Parathyroid adenoma (tissue), 2 donors: ENCODE results near the gene DHRS11.
A peak's percentile ranks its signal among the peaks of the same experiment; 100 is the strongest.

Experiments used
- H2AFZ ChIP-seq: fragments of 300-600 bp; sonication (generic); one replicate; pipeline ENCODE4 v1.7.0; 2017; ENCODE audit warnings: antibody characterized with exemption, mild to moderate bottlenecking
- H3K27ac ChIP-seq: fragments of 300-600 bp; sonication (generic); one replicate; pipeline ENCODE4 v1.7.0; 2017
- H3K27me3 ChIP-seq: fragments of 300-600 bp; sonication (generic); one replicate; pipeline ENCODE4 v1.7.0; 2017; ENCODE audit warnings: low read length; ENCODE audit not compliant: control insufficient read depth, insufficient read depth
- H3K36me3 ChIP-seq: fragments of 300-600 bp; sonication (generic); one replicate; pipeline ENCODE4 v1.7.0; 2017; ENCODE audit warnings: low read length; ENCODE audit not compliant: control insufficient read depth, insufficient read depth
- H3K4me1 ChIP-seq: fragments of 300-600 bp; sonication (generic); one replicate; pipeline ENCODE4 v1.7.0; 2017; ENCODE audit warnings: control low read depth
- H3K4me2 ChIP-seq: fragments of 300-600 bp; sonication (generic); one replicate; pipeline ENCODE4 v1.7.0; 2017; ENCODE audit warnings: low read length
- H3K4me3 ChIP-seq: fragments of 300-600 bp; sonication (generic); one replicate; pipeline ENCODE4 v1.7.0; 2017; ENCODE audit warnings: low read depth, low read length
- H3K79me2 ChIP-seq: fragments of 300-600 bp; sonication (generic); one replicate; pipeline ENCODE4 v1.7.0; 2017; ENCODE audit warnings: control low read depth
- H3K9ac ChIP-seq: fragments of 300-600 bp; sonication (generic); one replicate; pipeline ENCODE4 v1.7.0; 2017; ENCODE audit warnings: mild to moderate bottlenecking
- H3K9me3 ChIP-seq: fragments of 300-600 bp; sonication (generic); one replicate; pipeline ENCODE4 v1.7.0; 2017; ENCODE audit warnings: low read length; ENCODE audit not compliant: control insufficient read depth
- TF ChIP-seq, protein P1 (sequence below): fragments of 300-600 bp; sonication (generic); IDR thresholded peaks from one replicate; pipeline ENCODE4 v1.7.0; 2017; ENCODE audit warnings: antibody characterized with exemption, mild to moderate bottlenecking
- donor health status: primary hyperparathyroidism.

Gene DHRS11, protein sequence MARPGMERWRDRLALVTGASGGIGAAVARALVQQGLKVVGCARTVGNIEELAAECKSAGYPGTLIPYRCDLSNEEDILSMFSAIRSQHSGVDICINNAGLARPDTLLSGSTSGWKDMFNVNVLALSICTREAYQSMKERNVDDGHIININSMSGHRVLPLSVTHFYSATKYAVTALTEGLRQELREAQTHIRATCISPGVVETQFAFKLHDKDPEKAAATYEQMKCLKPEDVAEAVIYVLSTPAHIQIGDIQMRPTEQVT

DNA sequence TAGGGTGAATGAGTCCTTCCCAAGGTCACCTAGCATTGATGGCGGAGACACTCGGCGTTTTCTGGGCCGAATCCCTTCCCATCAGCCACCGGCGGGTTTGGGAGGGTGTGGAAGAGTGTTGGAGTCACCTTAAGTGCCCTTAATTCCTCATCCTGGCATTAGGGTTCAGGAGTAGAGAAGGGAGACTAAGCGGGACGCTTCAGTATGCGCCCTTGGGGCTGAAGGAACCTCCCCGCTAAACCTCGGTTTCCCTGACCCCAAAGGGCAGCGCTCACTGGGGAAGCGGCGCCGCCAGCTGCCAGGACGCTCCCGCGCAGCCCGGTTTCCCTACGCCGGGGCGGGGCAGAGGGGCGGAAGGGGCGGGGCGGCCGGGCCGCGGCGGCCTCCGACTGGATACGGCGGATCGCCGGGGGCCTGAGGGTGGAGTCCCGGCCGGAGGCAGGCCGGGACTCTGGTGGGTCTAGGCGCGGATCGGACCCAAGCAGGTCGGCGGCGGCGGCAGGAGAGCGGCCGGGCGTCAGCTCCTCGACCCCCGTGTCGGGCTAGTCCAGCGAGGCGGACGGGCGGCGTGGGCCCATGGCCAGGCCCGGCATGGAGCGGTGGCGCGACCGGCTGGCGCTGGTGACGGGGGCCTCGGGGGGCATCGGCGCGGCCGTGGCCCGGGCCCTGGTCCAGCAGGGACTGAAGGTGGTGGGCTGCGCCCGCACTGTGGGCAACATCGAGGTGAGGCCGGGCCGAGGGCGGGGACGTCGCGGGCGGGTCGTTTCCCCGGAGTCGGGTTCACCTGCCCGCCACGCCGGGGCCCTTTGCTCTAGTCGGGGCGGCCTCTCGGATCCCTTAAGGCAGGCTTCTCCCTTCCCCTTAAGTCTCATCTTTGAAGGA, at the start of gene DHRS11:
Gene DHRS11, plus strand, starts transcription at position 446 of the 882 bp plus-strand sequence. Its CDS starts 131 bp downstream, at position 577.
- Histone ChIP-seq H3K4me2 (peak within 1 kb of the TSS; percentile 89), H3K27ac (peak within 1 kb of the TSS; percentile 47), H3K4me3 (peak within 1 kb of the TSS; percentile 68), H3K9ac (peak within 1 kb of the TSS; percentile 61), H3K9me3 (no peaks in the 10 kb centered on the region), H3K79me2 (no peaks in the 10 kb centered on the region), H3K27me3 (no peaks in the 10 kb centered on the region), H3K36me3 (no peaks in the 10 kb centered on the region), H3K4me1 (peaks cover 5% of the 10 kb centered on the region), H2AFZ (peak within 1 kb of the TSS; percentile 89)
- TF ChIP-seq, protein P1, sequence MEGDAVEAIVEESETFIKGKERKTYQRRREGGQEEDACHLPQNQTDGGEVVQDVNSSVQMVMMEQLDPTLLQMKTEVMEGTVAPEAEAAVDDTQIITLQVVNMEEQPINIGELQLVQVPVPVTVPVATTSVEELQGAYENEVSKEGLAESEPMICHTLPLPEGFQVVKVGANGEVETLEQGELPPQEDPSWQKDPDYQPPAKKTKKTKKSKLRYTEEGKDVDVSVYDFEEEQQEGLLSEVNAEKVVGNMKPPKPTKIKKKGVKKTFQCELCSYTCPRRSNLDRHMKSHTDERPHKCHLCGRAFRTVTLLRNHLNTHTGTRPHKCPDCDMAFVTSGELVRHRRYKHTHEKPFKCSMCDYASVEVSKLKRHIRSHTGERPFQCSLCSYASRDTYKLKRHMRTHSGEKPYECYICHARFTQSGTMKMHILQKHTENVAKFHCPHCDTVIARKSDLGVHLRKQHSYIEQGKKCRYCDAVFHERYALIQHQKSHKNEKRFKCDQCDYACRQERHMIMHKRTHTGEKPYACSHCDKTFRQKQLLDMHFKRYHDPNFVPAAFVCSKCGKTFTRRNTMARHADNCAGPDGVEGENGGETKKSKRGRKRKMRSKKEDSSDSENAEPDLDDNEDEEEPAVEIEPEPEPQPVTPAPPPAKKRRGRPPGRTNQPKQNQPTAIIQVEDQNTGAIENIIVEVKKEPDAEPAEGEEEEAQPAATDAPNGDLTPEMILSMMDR: peak; percentile 25

DNA sequence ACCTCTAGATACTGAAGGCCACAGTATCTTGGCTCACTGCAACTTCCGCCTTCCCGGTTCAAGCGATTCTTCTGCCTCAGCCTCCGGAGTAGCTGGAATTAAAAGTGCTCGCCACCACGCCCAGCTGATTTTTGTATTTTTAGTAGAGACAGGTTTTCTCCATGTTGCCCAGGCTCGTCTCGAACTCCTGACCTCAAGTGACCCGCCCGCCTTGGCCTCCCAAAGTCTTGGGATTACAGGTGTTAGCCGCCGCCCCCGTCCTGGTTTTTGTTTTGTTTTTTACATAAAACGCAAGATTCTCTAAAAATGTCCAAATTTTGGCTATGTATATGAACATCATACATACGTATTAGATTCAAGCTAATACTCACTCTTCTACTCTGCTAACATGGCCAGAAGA, 48.9 kb upstream of the DHRS11 start:
- Histone ChIP-seq H3K27me3 (no peaks in the 10 kb centered on the region), H3K4me2 (no peak overlapping the region), H3K4me1 (peaks cover 21% of the 10 kb centered on the region), H3K36me3 (no peaks in the 10 kb centered on the region), H3K27ac (peak overlapping the region; percentile 100), H2AFZ (no peak overlapping the region), H3K4me3 (no peak overlapping the region), H3K9me3 (no peaks in the 10 kb centered on the region), H3K9ac (no peak overlapping the region), H3K79me2 (peaks cover 31% of the 10 kb centered on the region)
- TF ChIP-seq, protein P1: no peak

GRCh38 chr17:36544044-36544306, 47.7 kb upstream of the DHRS11 start:
- peaks cover 40% of the 10 kb centered on the region for H3K79me2 ChIP-seq
- H3K27me3 ChIP-seq: no peaks in the 10 kb centered on the region
- peak overlapping the region; percentile 98 for H2AFZ ChIP-seq
- H3K9me3 ChIP-seq: no peaks in the 10 kb centered on the region
- peak overlapping the region; percentile 100 for H3K4me3 ChIP-seq
- H3K36me3 ChIP-seq: no peaks in the 10 kb centered on the region
- peak overlapping the region; percentile 96 for H3K4me2 ChIP-seq
- TF ChIP-seq, protein P1: peak; percentile 12
- H3K27ac ChIP-seq: peak overlapping the region; percentile 100
- peaks cover 21% of the 10 kb centered on the region for H3K4me1 ChIP-seq
- H3K9ac ChIP-seq: peak overlapping the region; percentile 94

DNA sequence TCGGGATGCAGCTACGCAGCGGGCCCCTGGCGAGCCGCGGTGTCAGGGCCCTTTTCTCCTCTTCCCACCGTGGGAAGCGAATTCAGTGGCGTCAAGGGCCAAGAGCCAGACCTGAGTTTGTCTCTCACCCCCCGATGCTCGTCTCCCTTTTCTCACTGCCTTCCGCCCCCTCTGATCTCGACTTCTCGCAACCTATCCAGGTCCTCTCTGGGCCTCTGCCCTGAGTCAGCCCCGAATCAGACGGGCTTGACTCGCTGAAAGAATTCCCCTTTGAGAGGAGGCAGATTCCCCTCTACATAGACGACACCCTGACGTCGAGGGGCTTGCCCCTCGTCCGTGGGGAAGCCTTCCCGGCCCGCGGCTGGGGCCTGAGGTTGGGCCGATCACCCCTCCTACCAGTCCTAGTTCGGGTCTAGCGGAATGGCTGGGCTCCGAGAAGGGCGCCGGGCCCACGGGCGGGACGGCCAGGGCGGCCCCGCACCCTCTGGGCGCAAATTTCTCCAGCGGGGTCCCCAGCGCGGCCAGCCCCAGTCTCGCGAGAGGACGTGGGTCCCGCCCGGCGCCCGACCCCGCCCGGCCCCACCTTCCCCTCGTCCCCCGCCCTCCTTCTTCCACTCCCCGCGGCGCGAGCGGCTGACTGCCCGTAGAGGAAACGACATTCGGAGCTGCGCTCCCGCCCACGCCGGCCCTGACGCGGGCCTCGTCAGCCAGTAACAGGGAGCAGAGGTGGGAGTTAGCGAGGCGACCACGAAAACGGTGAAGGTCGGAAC, 47.2 kb upstream of the DHRS11 start, which contains the start of gene GGNBP2:
Gene GGNBP2, plus strand, starts transcription at position 613 of the 770 bp plus-strand sequence. CDS start 806 bp downstream, outside the sequence.
- Histone ChIP-seq H3K4me1 (peaks cover 21% of the 10 kb centered on the region), H3K9ac (peak within 1 kb of the TSS; percentile 94), H2AFZ (peak within 1 kb of the TSS; percentile 98), H3K4me2 (peak within 1 kb of the TSS; percentile 96), H3K36me3 (no peaks in the 10 kb centered on the region), H3K4me3 (peak within 1 kb of the TSS; percentile 100), H3K79me2 (peaks cover 44% of the 10 kb centered on the region), H3K27me3 (no peaks in the 10 kb centered on the region), H3K27ac (peak within 1 kb of the TSS; percentile 100), H3K9me3 (no peaks in the 10 kb centered on the region)
- TF ChIP-seq, protein P1: no peak
